ENCODE results near the gene PDGFC.

The PDGFC gene

GRCh38 chr4:156929386-156930105 lies 42.1 kb downstream of the PDGFC start:
- DNase-seq (ENCODE audit: low read depth) = no peak
- no peak overlapping the region for H3K4me3 ChIP-seq (ENCODE audit: low read depth, low read length)

GRCh38 chr4:156924774-156925315 lies 46.8 kb downstream of the PDGFC start:
- no peak overlapping the region for H3K4me3 ChIP-seq (ENCODE audit: low read depth, low read length)
- no peak for DNase-seq (ENCODE audit: low read depth)

- no peak for DNase-seq (ENCODE audit: low read depth)
- no peak overlapping the region for H3K4me3 ChIP-seq (ENCODE audit: low read depth, low read length)
These were observed 48.1 kb downstream of the PDGFC start for GRCh38 chr4:156923525-156923924.

GRCh38 chr4:156915221-156915620 lies 56.4 kb downstream of the PDGFC start:
- no peak overlapping the region for H3K4me3 ChIP-seq (ENCODE audit: low read depth, low read length)
- DNase-seq (ENCODE audit: low read depth) = no peak

- DNase-seq (ENCODE audit: low read depth) = no peak
- H3K4me3 ChIP-seq (ENCODE audit: low read depth, low read length) = no peak overlapping the region
These were observed 58.4 kb downstream of the PDGFC start for GRCh38 chr4:156913234-156913633.

- DNase-seq (ENCODE audit: low read depth) = no peak
- no peak overlapping the region for H3K4me3 ChIP-seq (ENCODE audit: low read depth, low read length)
These were observed 62.6 kb downstream of the PDGFC start for GRCh38 chr4:156909010-156909409.

GRCh38 chr4:156906325-156906724 lies 65.3 kb downstream of the PDGFC start:
- no peak overlapping the region for H3K4me3 ChIP-seq (ENCODE audit: low read depth, low read length)
- DNase-seq (ENCODE audit: low read depth) = no peak

GRCh38 chr4:156901871-156902270 lies 69.7 kb downstream of the PDGFC start:
- H3K4me3 ChIP-seq (ENCODE audit: low read depth, low read length) = no peak overlapping the region

GRCh38 chr4:156898373-156899117 lies 73.1 kb downstream of the PDGFC start:
- peak; percentile 54 for DNase-seq (ENCODE audit: low read depth)

More at GRCh38 chr4:156901871-156902270, 69.7 kb downstream of the PDGFC start:
- DNase-seq (ENCODE audit: low read depth) = no peak

GRCh38 chr4:156896527-156896926 lies 75.1 kb downstream of the PDGFC start:
- no peak for DNase-seq (ENCODE audit: low read depth)
- no peak overlapping the region for H3K4me3 ChIP-seq (ENCODE audit: low read depth, low read length)

More at GRCh38 chr4:156898373-156899117, 73.1 kb downstream of the PDGFC start:
- no peak overlapping the region for H3K4me3 ChIP-seq (ENCODE audit: low read depth, low read length)

GRCh38 chr4:156894234-156894633 lies 77.4 kb downstream of the PDGFC start:
- no peak overlapping the region for H3K4me3 ChIP-seq (ENCODE audit: low read depth, low read length)
- no peak for DNase-seq (ENCODE audit: low read depth)

GRCh38 chr4:156892805-156893204 lies 78.8 kb downstream of the PDGFC start:
- DNase-seq (ENCODE audit: low read depth) = no peak

GRCh38 chr4:156889616-156890594 lies 81.7 kb downstream of the PDGFC start:
- DNase-seq (ENCODE audit: low read depth) = peak; percentile 75
- H3K4me3 ChIP-seq (ENCODE audit: low read depth, low read length) = no peak overlapping the region

More at GRCh38 chr4:156892805-156893204, 78.8 kb downstream of the PDGFC start:
- no peak overlapping the region for H3K4me3 ChIP-seq (ENCODE audit: low read depth, low read length)

- DNase-seq (ENCODE audit: low read depth) = peak; percentile 66
- no peak overlapping the region for H3K4me3 ChIP-seq (ENCODE audit: low read depth, low read length)
These were observed 82.8 kb downstream of the PDGFC start for GRCh38 chr4:156888762-156889161.

- no peak overlapping the region for H3K4me3 ChIP-seq (ENCODE audit: low read depth, low read length)
- no peak for DNase-seq (ENCODE audit: low read depth)
These were observed 85.1 kb downstream of the PDGFC start for GRCh38 chr4:156886481-156886880.

GRCh38 chr4:156885374-156885773 lies 86.2 kb downstream of the PDGFC start:
- H3K4me3 ChIP-seq (ENCODE audit: low read depth, low read length) = no peak overlapping the region
- DNase-seq (ENCODE audit: low read depth) = no peak

GRCh38 chr4:156884183-156884582 lies 87.4 kb downstream of the PDGFC start:
- H3K4me3 ChIP-seq (ENCODE audit: low read depth, low read length) = no peak overlapping the region
- DNase-seq (ENCODE audit: low read depth) = no peak

GRCh38 chr4:156875704-156876103 lies 95.9 kb downstream of the PDGFC start:
- no peak for DNase-seq (ENCODE audit: low read depth)
- H3K4me3 ChIP-seq (ENCODE audit: low read depth, low read length) = no peak overlapping the region

GRCh38 chr4:156875055-156875454 lies 96.5 kb downstream of the PDGFC start:
- no peak for DNase-seq (ENCODE audit: low read depth)
- no peak overlapping the region for H3K4me3 ChIP-seq (ENCODE audit: low read depth, low read length)
